Measurements from ENCODE around the gene SLC25A13.

The SLC25A13 gene

DNA sequence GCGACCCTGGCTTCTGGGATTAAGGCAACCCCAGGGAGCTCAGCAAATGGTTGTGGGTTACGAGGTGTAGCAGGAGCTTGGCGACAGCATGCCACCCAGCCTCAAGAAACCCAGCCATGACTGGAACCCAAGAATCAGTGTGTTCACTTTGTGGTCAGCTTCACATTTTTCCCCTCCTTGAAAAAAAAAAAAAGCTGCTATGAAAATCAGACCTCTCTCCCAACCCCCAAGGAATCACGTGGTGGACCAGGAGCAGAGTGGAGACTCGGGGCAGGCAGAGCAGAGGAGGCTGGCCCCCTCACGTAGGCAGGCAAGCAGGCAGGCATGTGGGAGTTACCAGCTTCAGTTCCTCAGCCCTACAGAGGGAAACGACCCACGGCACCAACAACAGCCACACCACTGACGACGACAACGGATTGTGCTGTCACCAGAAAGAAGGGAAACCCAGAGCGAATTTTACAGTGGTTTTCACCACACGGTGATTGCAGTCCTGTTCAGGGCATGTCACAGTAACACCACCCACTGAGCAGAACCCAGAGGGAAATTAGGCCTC, 203.4 kb downstream of the SLC25A13 start (continued):
- TF ChIP-seq, protein P1, sequence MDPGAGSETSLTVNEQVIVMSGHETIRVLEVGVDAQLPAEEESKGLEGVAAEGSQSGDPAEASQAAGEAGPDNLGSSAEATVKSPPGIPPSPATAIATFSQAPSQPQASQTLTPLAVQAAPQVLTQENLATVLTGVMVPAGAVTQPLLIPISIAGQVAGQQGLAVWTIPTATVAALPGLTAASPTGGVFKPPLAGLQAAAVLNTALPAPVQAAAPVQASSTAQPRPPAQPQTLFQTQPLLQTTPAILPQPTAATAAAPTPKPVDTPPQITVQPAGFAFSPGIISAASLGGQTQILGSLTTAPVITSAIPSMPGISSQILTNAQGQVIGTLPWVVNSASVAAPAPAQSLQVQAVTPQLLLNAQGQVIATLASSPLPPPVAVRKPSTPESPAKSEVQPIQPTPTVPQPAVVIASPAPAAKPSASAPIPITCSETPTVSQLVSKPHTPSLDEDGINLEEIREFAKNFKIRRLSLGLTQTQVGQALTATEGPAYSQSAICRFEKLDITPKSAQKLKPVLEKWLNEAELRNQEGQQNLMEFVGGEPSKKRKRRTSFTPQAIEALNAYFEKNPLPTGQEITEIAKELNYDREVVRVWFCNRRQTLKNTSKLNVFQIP (CRISPR knock-in tag; IDR thresholded peaks at IDR 0.05; ENCODE audit: borderline replicate concordance, low read depth) = no peak
- TF ChIP-seq PPARA (CRISPR knock-in tag; IDR thresholded peaks at IDR 0.05; ENCODE audit: borderline replicate concordance) = no peak
- no peak for TF ChIP-seq ESRRG (CRISPR knock-in tag; IDR thresholded peaks at IDR 0.05)
- TF ChIP-seq ISL1 (CRISPR knock-in tag; IDR thresholded peaks at IDR 0.05) = no peak
- TF ChIP-seq, protein P2, sequence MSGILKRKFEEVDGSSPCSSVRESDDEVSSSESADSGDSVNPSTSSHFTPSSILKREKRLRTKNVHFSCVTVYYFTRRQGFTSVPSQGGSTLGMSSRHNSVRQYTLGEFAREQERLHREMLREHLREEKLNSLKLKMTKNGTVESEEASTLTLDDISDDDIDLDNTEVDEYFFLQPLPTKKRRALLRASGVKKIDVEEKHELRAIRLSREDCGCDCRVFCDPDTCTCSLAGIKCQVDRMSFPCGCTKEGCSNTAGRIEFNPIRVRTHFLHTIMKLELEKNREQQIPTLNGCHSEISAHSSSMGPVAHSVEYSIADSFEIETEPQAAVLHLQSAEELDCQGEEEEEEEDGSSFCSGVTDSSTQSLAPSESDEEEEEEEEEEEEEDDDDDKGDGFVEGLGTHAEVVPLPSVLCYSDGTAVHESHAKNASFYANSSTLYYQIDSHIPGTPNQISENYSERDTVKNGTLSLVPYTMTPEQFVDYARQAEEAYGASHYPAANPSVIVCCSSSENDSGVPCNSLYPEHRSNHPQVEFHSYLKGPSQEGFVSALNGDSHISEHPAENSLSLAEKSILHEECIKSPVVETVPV (CRISPR knock-in tag; IDR thresholded peaks at IDR 0.05) = no peak
- TF ChIP-seq SNAI2 (CRISPR knock-in tag; IDR thresholded peaks at IDR 0.05) = no peak
- TF ChIP-seq GLIS3 (CRISPR knock-in tag; IDR thresholded peaks at IDR 0.05) = no peak
- no peak for TF ChIP-seq TOX (CRISPR knock-in tag; IDR thresholded peaks at IDR 0.05; ENCODE audit: borderline replicate concordance)

DNA sequence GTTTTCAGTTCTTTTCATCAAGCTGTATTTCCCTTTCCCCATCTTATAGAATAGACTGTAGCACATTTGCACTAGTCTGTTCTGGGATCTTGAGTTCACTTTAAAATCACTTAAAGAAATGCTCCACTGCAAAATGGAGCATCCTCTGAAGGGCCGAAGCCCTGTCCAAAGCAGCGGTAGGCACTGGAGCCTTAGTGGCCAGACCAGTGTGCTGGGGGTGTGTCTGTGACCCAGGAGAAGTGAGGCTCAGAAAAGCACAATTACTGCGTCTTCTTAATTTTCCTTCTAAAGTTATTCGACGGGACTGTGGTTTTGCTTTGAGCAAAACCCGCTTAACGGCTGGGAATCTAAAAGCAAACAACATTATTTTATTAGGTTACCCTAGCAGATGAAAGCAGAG, 205.7 kb downstream of the SLC25A13 start:
- TF ChIP-seq ISL1 (CRISPR knock-in tag; IDR thresholded peaks at IDR 0.05) (no peak), SNAI2 (CRISPR knock-in tag; IDR thresholded peaks at IDR 0.05) (no peak), ZNF70 (CRISPR knock-in tag; IDR thresholded peaks at IDR 0.05) (no peak), ZFP30 (CRISPR knock-in tag; IDR thresholded peaks at IDR 0.05) (no peak), TOX (CRISPR knock-in tag; IDR thresholded peaks at IDR 0.05; ENCODE audit: borderline replicate concordance) (no peak), ZC3H10 (CRISPR knock-in tag; IDR thresholded peaks at IDR 0.05) (no peak)
- ATAC-seq = no peak

DNA sequence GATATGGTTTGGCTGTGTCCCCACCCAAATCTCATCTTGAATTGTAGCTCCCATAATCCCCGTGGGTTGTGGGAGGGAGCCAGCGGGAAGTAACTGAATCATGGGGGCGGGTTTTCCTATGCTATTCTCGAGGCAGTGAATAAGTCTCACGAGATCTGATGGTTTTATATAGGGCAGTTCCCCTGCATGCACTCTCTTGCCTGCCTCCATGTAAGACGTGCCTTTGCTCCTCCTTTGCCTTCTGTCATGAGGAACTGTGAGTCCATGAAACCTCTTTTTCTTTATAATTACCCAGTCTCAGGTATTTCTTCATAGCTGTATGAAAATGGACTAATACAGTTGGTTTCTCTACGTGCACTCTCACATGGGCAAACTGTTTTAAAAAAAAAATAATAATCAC, 207.7 kb downstream of the SLC25A13 start:
- ATAC-seq = no peak
- TF ChIP-seq ESRRG (CRISPR knock-in tag; IDR thresholded peaks at IDR 0.05) (no peak), ISL1 (CRISPR knock-in tag; IDR thresholded peaks at IDR 0.05) (no peak), OSR1 (CRISPR knock-in tag; IDR thresholded peaks at IDR 0.05) (no peak), ZNF70 (CRISPR knock-in tag; IDR thresholded peaks at IDR 0.05) (no peak), RARB (CRISPR knock-in tag; IDR thresholded peaks at IDR 0.05) (no peak), ARNTL (CRISPR knock-in tag; IDR thresholded peaks at IDR 0.05; ENCODE audit: borderline replicate concordance, low read depth) (no peak), ZC3H10 (CRISPR knock-in tag; IDR thresholded peaks at IDR 0.05) (no peak), BACH2 (CRISPR knock-in tag; IDR thresholded peaks at IDR 0.05; ENCODE audit: borderline replicate concordance) (no peak), ZFP30 (CRISPR knock-in tag; IDR thresholded peaks at IDR 0.05) (no peak), SNAI2 (CRISPR knock-in tag; IDR thresholded peaks at IDR 0.05) (no peak), GLIS3 (CRISPR knock-in tag; IDR thresholded peaks at IDR 0.05) (no peak), TOX (CRISPR knock-in tag; IDR thresholded peaks at IDR 0.05; ENCODE audit: borderline replicate concordance) (no peak), ZFP3 (CRISPR knock-in tag; IDR thresholded peaks at IDR 0.05) (no peak)
- TF ChIP-seq, protein P3, sequence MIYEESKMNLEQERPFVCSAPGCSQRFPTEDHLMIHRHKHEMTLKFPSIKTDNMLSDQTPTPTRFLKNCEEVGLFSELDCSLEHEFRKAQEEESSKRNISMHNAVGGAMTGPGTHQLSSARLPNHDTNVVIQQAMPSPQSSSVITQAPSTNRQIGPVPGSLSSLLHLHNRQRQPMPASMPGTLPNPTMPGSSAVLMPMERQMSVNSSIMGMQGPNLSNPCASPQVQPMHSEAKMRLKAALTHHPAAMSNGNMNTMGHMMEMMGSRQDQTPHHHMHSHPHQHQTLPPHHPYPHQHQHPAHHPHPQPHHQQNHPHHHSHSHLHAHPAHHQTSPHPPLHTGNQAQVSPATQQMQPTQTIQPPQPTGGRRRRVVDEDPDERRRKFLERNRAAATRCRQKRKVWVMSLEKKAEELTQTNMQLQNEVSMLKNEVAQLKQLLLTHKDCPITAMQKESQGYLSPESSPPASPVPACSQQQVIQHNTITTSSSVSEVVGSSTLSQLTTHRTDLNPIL (CRISPR knock-in tag; IDR thresholded peaks at IDR 0.05; ENCODE audit: low read depth) = no peak
- TF ChIP-seq, protein P4, sequence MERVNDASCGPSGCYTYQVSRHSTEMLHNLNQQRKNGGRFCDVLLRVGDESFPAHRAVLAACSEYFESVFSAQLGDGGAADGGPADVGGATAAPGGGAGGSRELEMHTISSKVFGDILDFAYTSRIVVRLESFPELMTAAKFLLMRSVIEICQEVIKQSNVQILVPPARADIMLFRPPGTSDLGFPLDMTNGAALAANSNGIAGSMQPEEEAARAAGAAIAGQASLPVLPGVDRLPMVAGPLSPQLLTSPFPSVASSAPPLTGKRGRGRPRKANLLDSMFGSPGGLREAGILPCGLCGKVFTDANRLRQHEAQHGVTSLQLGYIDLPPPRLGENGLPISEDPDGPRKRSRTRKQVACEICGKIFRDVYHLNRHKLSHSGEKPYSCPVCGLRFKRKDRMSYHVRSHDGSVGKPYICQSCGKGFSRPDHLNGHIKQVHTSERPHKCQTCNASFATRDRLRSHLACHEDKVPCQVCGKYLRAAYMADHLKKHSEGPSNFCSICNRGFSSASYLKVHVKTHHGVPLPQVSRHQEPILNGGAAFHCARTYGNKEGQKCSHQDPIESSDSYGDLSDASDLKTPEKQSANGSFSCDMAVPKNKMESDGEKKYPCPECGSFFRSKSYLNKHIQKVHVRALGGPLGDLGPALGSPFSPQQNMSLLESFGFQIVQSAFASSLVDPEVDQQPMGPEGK (CRISPR knock-in tag; IDR thresholded peaks at IDR 0.05; ENCODE audit: borderline replicate concordance) = no peak
- TF ChIP-seq, protein P1 (CRISPR knock-in tag; IDR thresholded peaks at IDR 0.05; ENCODE audit: borderline replicate concordance, low read depth) = no peak

DNA sequence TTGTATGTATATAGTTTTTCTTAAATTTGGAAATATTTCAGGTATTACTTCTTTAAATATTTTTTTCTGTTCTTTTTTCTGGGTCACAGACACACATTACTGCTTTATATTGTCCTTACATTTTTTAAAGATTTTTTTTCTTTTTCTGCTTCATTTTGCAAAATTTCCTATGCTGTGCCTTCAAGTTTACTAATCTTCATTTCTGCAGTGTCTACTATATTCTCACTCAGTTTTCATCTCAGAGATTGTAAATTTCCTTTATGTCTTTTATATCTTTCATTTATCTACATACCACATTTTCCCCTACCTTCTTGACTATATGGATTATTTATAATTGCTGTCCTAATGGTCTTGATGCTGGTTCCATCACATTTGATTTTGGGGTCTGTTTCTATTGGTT, 210.5 kb downstream of the SLC25A13 start:
- peak; percentile 99 for TF ChIP-seq ZFP30 (CRISPR knock-in tag; IDR thresholded peaks at IDR 0.05)
- TF ChIP-seq, protein P3 (CRISPR knock-in tag; IDR thresholded peaks at IDR 0.05; ENCODE audit: low read depth) = no peak
- no peak for ATAC-seq

All from SK-N-SH treated with all-trans-retinoic acid at 6 μM for 48 hours (cell line).